ENCODE data around the gene RUNX1. TPM values are rescaled to one million over a fixed set of nuclear protein-coding genes. Genes with fewer than 3 reads are reported as not detected.

Gene RUNX1
- total and polyA plus RNA-seq, 2 donors (not counting 3 experiments of a cell fraction or from before 2014, with no cell fraction given), result 4.6 to 17.9 TPM

- peaks cover 10% of the 10 kb centered on the region for H3K4me1 ChIP-seq (ENCODE audit: control insufficient read depth, extremely low read depth, insufficient read depth, low read length)
- peak; percentile 42 for DNase-seq (ENCODE audit: low read depth, low spot score)
- no peak overlapping the region for H3K9ac ChIP-seq (replicated peaks; ENCODE audit: extremely low read depth, insufficient read depth, low read length)
- peak overlapping the region; percentile 6 for H2AFZ ChIP-seq (ENCODE audit: low read depth, low read length)
- peak; percentile 84 for FAIRE-seq
- H3K4me3 ChIP-seq (replicated peaks in 1 of 3; ENCODE audit: insufficient read depth in 1 of 3, low read depth in 1 of 3, low read length in 3 of 3), result no peak overlapping the region
- peak overlapping the region; percentile 35 for H3K4me2 ChIP-seq (ENCODE audit: insufficient read depth, low read length)
- no TSS peak for BruUV-seq (replicated peaks)
- no peak overlapping the region for H3K27ac ChIP-seq (ENCODE audit: insufficient read depth, low read depth, low read length)
- H3K36me3 ChIP-seq (ENCODE audit: control insufficient read depth in 2 of 2, extremely low read depth in 1 of 2, insufficient read depth in 2 of 2, low read length in 2 of 2), result no peaks in the 10 kb centered on the region
- no peaks in the 10 kb centered on the region for H3K9me3 ChIP-seq (replicated peaks; ENCODE audit: control insufficient read depth, insufficient read depth, low read length)
- H3K9me1 ChIP-seq (replicated peaks; ENCODE audit: control insufficient read depth, extremely low read depth, insufficient read depth, low read length), result no peaks in the 10 kb centered on the region
- H3K27me3 ChIP-seq (ENCODE audit: control insufficient read depth in 2 of 2, insufficient read depth in 2 of 2, low read length in 2 of 2), result no peaks in the 10 kb centered on the region
- dilution Hi-C loops (cut with MboI; ENCODE audit: extremely low pct_ligation_motif_present, low sequenced_read_pairs), result no loop called here
- TF ChIP-seq FOS (IDR thresholded peaks at IDR 0.05; ENCODE audit: borderline replicate concordance, insufficient read depth, low read length) (peak; percentile 25), GATA2 (IDR thresholded peaks at IDR 0.05; ENCODE audit: insufficient read depth, insufficient read length, low read depth, low read length) (peak; percentile 43), JUN (IDR thresholded peaks at IDR 0.05; ENCODE audit: borderline replicate concordance, insufficient read depth, insufficient read length, low read depth) (no peak)
- CTCF ChIA-PET, result interaction anchor here (0.8 to 1.8 kb wide), 4 partner anchors 10 to 35 kb away, joined by 3 to 8 read pairs (median 3); no protein-coding TSS in a partner anchor
- intact Hi-C loops (cut with micrococcal nuclease), result no loop called here
- POLR2A ChIA-PET, result interaction anchor here (0.7 kb wide), 1 partner anchor 35 kb away, joined by 3 read pairs; no protein-coding TSS in a partner anchor
- no peaks in the 10 kb centered on the region for H4K20me1 ChIP-seq (replicated peaks; ENCODE audit: control insufficient read depth, extremely low read depth, insufficient read depth, low read length)
- H3K79me2 ChIP-seq (ENCODE audit: control insufficient read depth, insufficient read depth, low read length), result no peaks in the 10 kb centered on the region
Measured at GRCh38 chr21:35075546-35075945, 26.4 kb upstream of the RUNX1 start.

GRCh38 chr21:35072960-35073359 lies 23.9 kb upstream of the RUNX1 start:
- POLR2A ChIA-PET, result no interaction called here
- Histone ChIP-seq H3K4me2 (ENCODE audit: insufficient read depth, low read length) (no peak overlapping the region), H3K9ac (replicated peaks; ENCODE audit: extremely low read depth, insufficient read depth, low read length) (no peak overlapping the region), H3K27me3 (ENCODE audit: control insufficient read depth in 2 of 2, insufficient read depth in 2 of 2, low read length in 2 of 2) (no peaks in the 10 kb centered on the region), H3K4me1 (ENCODE audit: control insufficient read depth, extremely low read depth, insufficient read depth, low read length) (peaks cover 10% of the 10 kb centered on the region), H3K9me1 (replicated peaks; ENCODE audit: control insufficient read depth, extremely low read depth, insufficient read depth, low read length) (no peaks in the 10 kb centered on the region), H2AFZ (ENCODE audit: low read depth, low read length) (no peak overlapping the region), H3K36me3 (ENCODE audit: control insufficient read depth in 2 of 2, extremely low read depth in 1 of 2, insufficient read depth in 2 of 2, low read length in 2 of 2) (no peaks in the 10 kb centered on the region), H3K9me3 (replicated peaks; ENCODE audit: control insufficient read depth, insufficient read depth, low read length) (no peaks in the 10 kb centered on the region), H3K79me2 (ENCODE audit: control insufficient read depth, insufficient read depth, low read length) (no peaks in the 10 kb centered on the region), H3K27ac (ENCODE audit: insufficient read depth, low read depth, low read length) (no peak overlapping the region), H4K20me1 (replicated peaks; ENCODE audit: control insufficient read depth, extremely low read depth, insufficient read depth, low read length) (no peaks in the 10 kb centered on the region), H3K4me3 (replicated peaks in 1 of 3; ENCODE audit: insufficient read depth in 1 of 3, low read depth in 1 of 3, low read length in 3 of 3) (no peak overlapping the region)
- FAIRE-seq, result no peak
- dilution Hi-C loops (cut with MboI; ENCODE audit: extremely low pct_ligation_motif_present, low sequenced_read_pairs), result no loop called here
- BruUV-seq (replicated peaks), result no TSS peak
- TF ChIP-seq POLR2AphosphoS5 (IDR thresholded peaks at IDR 0.05; ENCODE audit: insufficient read depth, low read depth, low read length) (no peak), MYC (IDR thresholded peaks at IDR 0.05; ENCODE audit: low read depth, low read length) (no peak), CTCF (IDR thresholded peaks at IDR 0.05; ENCODE audit: extremely low read depth in 1 of 2, insufficient read depth in 1 of 2, low read depth in 1 of 2, low read length in 2 of 2) (no peak)
- CTCF ChIA-PET, result interaction anchor here (1.1 kb wide), 1 partner anchor 21 kb away, joined by 4 read pairs; no protein-coding TSS in a partner anchor
- intact Hi-C loops (cut with micrococcal nuclease), result no loop called here
- peak; percentile 60 for DNase-seq (ENCODE audit: low read depth, low spot score)

Measured in endothelial cell of umbilical vein (primary cell).